WTC11 (cell line): Measurements from ENCODE around the gene NTN5. TPM values are rescaled to one million over a fixed set of nuclear protein-coding genes. Genes with fewer than 3 reads are reported as not detected.

Experiments used
- ATF2 ChIP-seq: sonication (generic); formaldehyde crosslinking; IDR thresholded peaks from 2 replicates; pipeline ENCODE4 v1.8.1; 2022; ENCODE audit warnings: low read depth, missing genetic modification reagents, borderline replicate concordance
- ATF6 ChIP-seq: sonication (generic); formaldehyde crosslinking; IDR thresholded peaks from 2 replicates; pipeline ENCODE4 v1.8.1; 2023; ENCODE audit warnings: mild to moderate bottlenecking, missing genetic modification reagents
- CDX4 ChIP-seq: fragments of 250-450 bp; sonication (Bioruptor Pico); IDR thresholded peaks from 2 replicates; pipeline ENCODE4 v1.9.0; 2021; ENCODE audit warnings: moderate library complexity, mild to moderate bottlenecking, inconsistent platforms, borderline replicate concordance
- CREB1 ChIP-seq: sonication (generic); formaldehyde crosslinking; IDR thresholded peaks from 2 replicates; pipeline ENCODE4 v1.8.0; 2023; ENCODE audit warnings: mild to moderate bottlenecking, missing genetic modification reagents
- CTCF ChIP-seq: fragments of 200-600 bp; IDR thresholded peaks from 2 replicates; pipeline ENCODE4 v1.8.0; 2022; ENCODE audit warnings: antibody characterized with exemption
- E2F1 ChIP-seq: sonication (generic); formaldehyde crosslinking; IDR thresholded peaks from 2 replicates; pipeline ENCODE4 v1.8.0; 2022; ENCODE audit warnings: mild to moderate bottlenecking, missing genetic modification reagents
- FOXK1 ChIP-seq: sonication (generic); formaldehyde crosslinking; IDR thresholded peaks from 2 replicates; pipeline ENCODE4 v1.8.0; 2022; ENCODE audit warnings: mild to moderate bottlenecking, moderate library complexity, missing genetic modification reagents
- GABPB1 ChIP-seq: sonication (generic); formaldehyde crosslinking; IDR thresholded peaks from 2 replicates; pipeline ENCODE4 v1.8.1; 2023; ENCODE audit warnings: mild to moderate bottlenecking, missing genetic modification reagents
- NFE2L1 ChIP-seq: sonication (generic); formaldehyde crosslinking; IDR thresholded peaks from 2 replicates; pipeline ENCODE4 v1.8.1; 2023; ENCODE audit warnings: missing genetic modification reagents
- NR2C2 ChIP-seq: sonication (generic); formaldehyde crosslinking; IDR thresholded peaks from 2 replicates; pipeline ENCODE4 v1.8.0; 2022; ENCODE audit warnings: mild to moderate bottlenecking, missing genetic modification reagents
- OVOL2 ChIP-seq: fragments of 250-450 bp; sonication (Bioruptor Pico); IDR thresholded peaks from 2 replicates; pipeline ENCODE4 v1.9.0; 2021; ENCODE audit warnings: mild to moderate bottlenecking, borderline replicate concordance
- PRRX2 ChIP-seq: fragments of 250-450 bp; sonication (Bioruptor Pico); IDR thresholded peaks from 2 replicates; pipeline ENCODE4 v1.8.0; 2021; ENCODE audit warnings: mild to moderate bottlenecking
- SMAD3 ChIP-seq: sonication (generic); formaldehyde crosslinking; IDR thresholded peaks from 2 replicates; pipeline ENCODE4 v1.8.0; 2022; ENCODE audit warnings: missing genetic modification reagents, mild to moderate bottlenecking, borderline replicate concordance
- TCF7 ChIP-seq: sonication (generic); formaldehyde crosslinking; IDR thresholded peaks from 2 replicates; pipeline ENCODE4 v1.8.0; 2022; ENCODE audit warnings: mild to moderate bottlenecking, low read depth, missing genetic modification reagents, moderate library complexity
- TEAD1 ChIP-seq: sonication (generic); formaldehyde crosslinking; IDR thresholded peaks from 2 replicates; pipeline ENCODE4 v1.8.0; 2022; ENCODE audit warnings: mild to moderate bottlenecking, missing genetic modification reagents
- TEAD4 ChIP-seq: sonication (generic); formaldehyde crosslinking; IDR thresholded peaks from 2 replicates; pipeline ENCODE4 v1.8.0; 2022; ENCODE audit warnings: mild to moderate bottlenecking, missing genetic modification reagents
- TP53 ChIP-seq: sonication (generic); formaldehyde crosslinking; IDR thresholded peaks from 2 replicates; pipeline ENCODE4 v1.8.1; 2023; ENCODE audit warnings: mild to moderate bottlenecking, missing genetic modification reagents
- ZBTB21 ChIP-seq: sonication (generic); formaldehyde crosslinking; IDR thresholded peaks from 2 replicates; pipeline ENCODE4 v1.8.1; 2023; ENCODE audit warnings: mild to moderate bottlenecking, missing genetic modification reagents, borderline replicate concordance
- ZMAT4 ChIP-seq: fragments of 250-450 bp; sonication (Bioruptor Pico); IDR thresholded peaks from 2 replicates; pipeline ENCODE4 v1.9.0; 2021; ENCODE audit warnings: mild to moderate bottlenecking
- ZNF263 ChIP-seq: sonication (generic); formaldehyde crosslinking; IDR thresholded peaks from 2 replicates; pipeline ENCODE4 v1.8.1; 2022; ENCODE audit warnings: low read depth, mild to moderate bottlenecking, moderate library complexity, missing genetic modification reagents
- ZNF396 ChIP-seq: fragments of 250-450 bp; sonication (Bioruptor Pico); IDR thresholded peaks from 2 replicates; pipeline ENCODE4 v1.8.0; 2021; ENCODE audit warnings: mild to moderate bottlenecking, moderate library complexity, borderline replicate concordance
- total RNA-seq: library from RNA; stranded (reverse); gene quantifications from 3 replicates; pipeline ENCODE4 v1.2.3, GENCODE V29; 2021
- TF ChIP-seq, protein P1 (sequence below): sonication (generic); formaldehyde crosslinking; IDR thresholded peaks from 2 replicates; pipeline ENCODE4 v1.8.1; 2023; ENCODE audit warnings: mild to moderate bottlenecking, missing genetic modification reagents, moderate library complexity
- TF ChIP-seq, protein P2 (sequence below): sonication (generic); formaldehyde crosslinking; IDR thresholded peaks from 2 replicates; pipeline ENCODE4 v1.8.0; 2022; ENCODE audit warnings: missing genetic modification reagents
- TF ChIP-seq, protein P3 (sequence below): sonication (generic); formaldehyde crosslinking; IDR thresholded peaks from 2 replicates; pipeline ENCODE4 v1.8.0; 2023; ENCODE audit warnings: mild to moderate bottlenecking, missing genetic modification reagents

NTN5 gene
- total RNA-seq, 1 experiment from 2014 or later, result 0.28 TPM

GRCh38 chr19:48618916-48619691, 53.7 kb downstream of the NTN5 start, which contains the start of the genes RPL18 and SPHK2 (continued):
- TF ChIP-seq ZMAT4 (CRISPR knock-in tag) (no peak), SMAD3 (CRISPR knock-in tag) (no peak), ATF6 (CRISPR knock-in tag) (no peak), OVOL2 (no peak), TCF7 (CRISPR knock-in tag) (no peak), ZNF263 (CRISPR knock-in tag) (no peak), FOXK1 (peak; percentile 97), CDX4 (CRISPR knock-in tag) (no peak), NFE2L1 (CRISPR knock-in tag) (no peak), ATF2 (CRISPR knock-in tag) (no peak), E2F1 (no peak), TP53 (CRISPR knock-in tag) (no peak), GABPB1 (CRISPR knock-in tag) (peak; percentile 60), ZNF396 (CRISPR knock-in tag) (no peak), CREB1 (CRISPR knock-in tag) (peak; percentile 90), CTCF (no peak), TEAD1 (CRISPR knock-in tag) (peak; percentile 47; the same call in 1 of the 2 replicates), ZBTB21 (CRISPR knock-in tag) (no peak), PRRX2 (CRISPR knock-in tag) (no peak), TEAD4 (CRISPR knock-in tag) (0 out of 2 replicates have a peak, but pooled peaks have one; percentile 15), NR2C2 (CRISPR knock-in tag) (no peak)
- TF ChIP-seq, protein P1, sequence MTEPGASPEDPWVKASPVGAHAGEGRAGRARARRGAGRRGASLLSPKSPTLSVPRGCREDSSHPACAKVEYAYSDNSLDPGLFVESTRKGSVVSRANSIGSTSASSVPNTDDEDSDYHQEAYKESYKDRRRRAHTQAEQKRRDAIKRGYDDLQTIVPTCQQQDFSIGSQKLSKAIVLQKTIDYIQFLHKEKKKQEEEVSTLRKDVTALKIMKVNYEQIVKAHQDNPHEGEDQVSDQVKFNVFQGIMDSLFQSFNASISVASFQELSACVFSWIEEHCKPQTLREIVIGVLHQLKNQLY (CRISPR knock-in tag), result no peak
- TF ChIP-seq, protein P2, sequence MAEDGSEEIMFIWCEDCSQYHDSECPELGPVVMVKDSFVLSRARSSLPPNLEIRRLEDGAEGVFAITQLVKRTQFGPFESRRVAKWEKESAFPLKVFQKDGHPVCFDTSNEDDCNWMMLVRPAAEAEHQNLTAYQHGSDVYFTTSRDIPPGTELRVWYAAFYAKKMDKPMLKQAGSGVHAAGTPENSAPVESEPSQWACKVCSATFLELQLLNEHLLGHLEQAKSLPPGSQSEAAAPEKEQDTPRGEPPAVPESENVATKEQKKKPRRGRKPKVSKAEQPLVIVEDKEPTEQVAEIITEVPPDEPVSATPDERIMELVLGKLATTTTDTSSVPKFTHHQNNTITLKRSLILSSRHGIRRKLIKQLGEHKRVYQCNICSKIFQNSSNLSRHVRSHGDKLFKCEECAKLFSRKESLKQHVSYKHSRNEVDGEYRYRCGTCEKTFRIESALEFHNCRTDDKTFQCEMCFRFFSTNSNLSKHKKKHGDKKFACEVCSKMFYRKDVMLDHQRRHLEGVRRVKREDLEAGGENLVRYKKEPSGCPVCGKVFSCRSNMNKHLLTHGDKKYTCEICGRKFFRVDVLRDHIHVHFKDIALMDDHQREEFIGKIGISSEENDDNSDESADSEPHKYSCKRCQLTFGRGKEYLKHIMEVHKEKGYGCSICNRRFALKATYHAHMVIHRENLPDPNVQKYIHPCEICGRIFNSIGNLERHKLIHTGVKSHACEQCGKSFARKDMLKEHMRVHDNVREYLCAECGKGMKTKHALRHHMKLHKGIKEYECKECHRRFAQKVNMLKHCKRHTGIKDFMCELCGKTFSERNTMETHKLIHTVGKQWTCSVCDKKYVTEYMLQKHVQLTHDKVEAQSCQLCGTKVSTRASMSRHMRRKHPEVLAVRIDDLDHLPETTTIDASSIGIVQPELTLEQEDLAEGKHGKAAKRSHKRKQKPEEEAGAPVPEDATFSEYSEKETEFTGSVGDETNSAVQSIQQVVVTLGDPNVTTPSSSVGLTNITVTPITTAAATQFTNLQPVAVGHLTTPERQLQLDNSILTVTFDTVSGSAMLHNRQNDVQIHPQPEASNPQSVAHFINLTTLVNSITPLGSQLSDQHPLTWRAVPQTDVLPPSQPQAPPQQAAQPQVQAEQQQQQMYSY (CRISPR knock-in tag), result no peak
- TF ChIP-seq, protein P3, sequence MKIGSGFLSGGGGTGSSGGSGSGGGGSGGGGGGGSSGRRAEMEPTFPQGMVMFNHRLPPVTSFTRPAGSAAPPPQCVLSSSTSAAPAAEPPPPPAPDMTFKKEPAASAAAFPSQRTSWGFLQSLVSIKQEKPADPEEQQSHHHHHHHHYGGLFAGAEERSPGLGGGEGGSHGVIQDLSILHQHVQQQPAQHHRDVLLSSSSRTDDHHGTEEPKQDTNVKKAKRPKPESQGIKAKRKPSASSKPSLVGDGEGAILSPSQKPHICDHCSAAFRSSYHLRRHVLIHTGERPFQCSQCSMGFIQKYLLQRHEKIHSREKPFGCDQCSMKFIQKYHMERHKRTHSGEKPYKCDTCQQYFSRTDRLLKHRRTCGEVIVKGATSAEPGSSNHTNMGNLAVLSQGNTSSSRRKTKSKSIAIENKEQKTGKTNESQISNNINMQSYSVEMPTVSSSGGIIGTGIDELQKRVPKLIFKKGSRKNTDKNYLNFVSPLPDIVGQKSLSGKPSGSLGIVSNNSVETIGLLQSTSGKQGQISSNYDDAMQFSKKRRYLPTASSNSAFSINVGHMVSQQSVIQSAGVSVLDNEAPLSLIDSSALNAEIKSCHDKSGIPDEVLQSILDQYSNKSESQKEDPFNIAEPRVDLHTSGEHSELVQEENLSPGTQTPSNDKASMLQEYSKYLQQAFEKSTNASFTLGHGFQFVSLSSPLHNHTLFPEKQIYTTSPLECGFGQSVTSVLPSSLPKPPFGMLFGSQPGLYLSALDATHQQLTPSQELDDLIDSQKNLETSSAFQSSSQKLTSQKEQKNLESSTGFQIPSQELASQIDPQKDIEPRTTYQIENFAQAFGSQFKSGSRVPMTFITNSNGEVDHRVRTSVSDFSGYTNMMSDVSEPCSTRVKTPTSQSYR (CRISPR knock-in tag), result peak; percentile 65; the same call in 1 of the 2 replicates
